Activated naive CD4-positive, alpha-beta T cell treated with anti-CD3 and anti-CD28 coated beads for 36 hours (primary cell): Measurements from ENCODE around the gene ZNF346. TPM values are rescaled to one million over a fixed set of nuclear protein-coding genes. Genes with fewer than 3 reads are reported as not detected.

ENCODE experiments used
- CTCF ChIA-PET: fragments of 350-600 bp; sonication (Branson Sonifier 250); formaldehyde crosslinking; loops from one replicate; lab custom pipeline; 2021; ENCODE audit warnings: antibody characterized with exemption; lab: Charles Lee
- DNase-seq: peaks from one replicate; pipeline ENCODE4 v3.0.0-alpha.2; 2020
- H3K27ac Mint-ChIP-seq: one replicate; pipeline ENCODE4 v1.8.0; 2021; ENCODE audit warnings: mild to moderate bottlenecking, mixed read lengths
- H3K27me3 Mint-ChIP-seq: one replicate; pipeline ENCODE4 v1.8.0; 2021; ENCODE audit warnings: low read depth, mixed read lengths
- H3K36me3 Mint-ChIP-seq: one replicate; pipeline ENCODE4 v1.8.0; 2021; ENCODE audit warnings: low read depth, mixed read lengths
- H3K4me1 Mint-ChIP-seq: one replicate; pipeline ENCODE4 v1.8.0; 2021; ENCODE audit warnings: low read depth, mixed read lengths
- H3K4me3 Mint-ChIP-seq: one replicate; pipeline ENCODE4 v1.8.0; 2021; ENCODE audit warnings: mild to moderate bottlenecking, moderate library complexity, mixed read lengths
- H3K9me3 Mint-ChIP-seq: one replicate; pipeline ENCODE4 v1.8.0; 2021; ENCODE audit warnings: mixed read lengths
- intact Hi-C: fragments of 100-400 bp; cut with micrococcal nuclease; formaldehyde crosslinking; loops from one replicate; pipeline ENCODE4 v1.15.1; 2023
- total RNA-seq, 2 experiments: library from RNA; stranded (reverse); gene quantifications; one replicate each; pipeline ENCODE4 v1.2.3, GENCODE V29; 2021

Gene ZNF346
- total RNA-seq, 2 experiments from 2014 or later, result 13.4 to 15.1 TPM

- DNase-seq, result no peak
- Mint-ChIP-seq H3K36me3 (peaks cover 1% of the 10 kb centered on the region), H3K9me3 (no peaks in the 10 kb centered on the region), H3K4me3 (no peak overlapping the region), H3K4me1 (no peaks in the 10 kb centered on the region), H3K27ac (no peak overlapping the region), H3K27me3 (no peaks in the 10 kb centered on the region)
- intact Hi-C loops, result no loop called here
- CTCF ChIA-PET, result interaction anchor here (0.6 to 1.6 kb wide), 2 partner anchors 8 to 24 kb away, joined by 4 to 6 read pairs; no protein-coding TSS in a partner anchor
Measured at GRCh38 chr5:177079606-177080005, 57.1 kb downstream of the ZNF346 start.

GRCh38 chr5:177080265-177080664 is 57.8 kb downstream of the ZNF346 start:
- H3K27me3 Mint-ChIP-seq, result no peaks in the 10 kb centered on the region
- CTCF ChIA-PET, result interaction anchor here (1.6 kb wide), 1 partner anchor 9 kb away, joined by 6 read pairs; no protein-coding TSS in a partner anchor
- H3K9me3 Mint-ChIP-seq, result no peaks in the 10 kb centered on the region
- intact Hi-C loops, result no loop called here
- no peak overlapping the region for H3K4me3 Mint-ChIP-seq
- H3K36me3 Mint-ChIP-seq, result peaks cover 1% of the 10 kb centered on the region
- H3K27ac Mint-ChIP-seq, result no peak overlapping the region
- H3K4me1 Mint-ChIP-seq, result no peaks in the 10 kb centered on the region
- no peak for DNase-seq

- H3K4me1 Mint-ChIP-seq, result peaks cover 4% of the 10 kb centered on the region
- no peak overlapping the region for H3K4me3 Mint-ChIP-seq
- H3K36me3 Mint-ChIP-seq, result no peaks in the 10 kb centered on the region
- H3K27ac Mint-ChIP-seq, result no peak overlapping the region
- H3K9me3 Mint-ChIP-seq, result no peaks in the 10 kb centered on the region
- intact Hi-C loops, result no loop called here
- H3K27me3 Mint-ChIP-seq, result no peaks in the 10 kb centered on the region
- DNase-seq, result no peak
- CTCF ChIA-PET, result interaction anchor here (2.7 kb wide), 1 partner anchor 10 kb away, joined by 9 read pairs; no protein-coding TSS in a partner anchor
Measured at GRCh38 chr5:177081859-177082258, 59.4 kb downstream of the ZNF346 start.

GRCh38 chr5:177083357-177083756 is 60.9 kb downstream of the ZNF346 start:
- Mint-ChIP-seq H3K27me3 (peaks cover 5% of the 10 kb centered on the region), H3K27ac (no peak overlapping the region), H3K9me3 (no peaks in the 10 kb centered on the region), H3K36me3 (no peaks in the 10 kb centered on the region), H3K4me3 (no peak overlapping the region), H3K4me1 (peaks cover 4% of the 10 kb centered on the region)
- DNase-seq, result no peak
- CTCF ChIA-PET, result interaction anchor here (1.7 to 2.7 kb wide), 2 partner anchors 11 to 423 kb away, joined by 4 to 9 read pairs; no protein-coding TSS in a partner anchor
- intact Hi-C loops, result no loop called here

GRCh38 chr5:177084175-177084574 is 61.7 kb downstream of the ZNF346 start:
- no peak for DNase-seq
- CTCF ChIA-PET, result interaction anchor here (0.5 to 2.7 kb wide), 3 partner anchors 12 to 424 kb away, joined by 3 to 9 read pairs (median 4); no protein-coding TSS in a partner anchor
- Mint-ChIP-seq H3K9me3 (no peaks in the 10 kb centered on the region), H3K27me3 (peaks cover 5% of the 10 kb centered on the region), H3K36me3 (no peaks in the 10 kb centered on the region), H3K4me3 (no peak overlapping the region), H3K27ac (no peak overlapping the region), H3K4me1 (peaks cover 4% of the 10 kb centered on the region)
- intact Hi-C loops, result no loop called here

- Mint-ChIP-seq H3K36me3 (no peaks in the 10 kb centered on the region), H3K9me3 (no peaks in the 10 kb centered on the region), H3K27ac (no peak overlapping the region), H3K4me1 (peaks cover 4% of the 10 kb centered on the region), H3K27me3 (peaks cover 5% of the 10 kb centered on the region), H3K4me3 (peak overlapping the region; percentile 62)
- intact Hi-C loops, result no loop called here
- no peak for DNase-seq
- CTCF ChIA-PET, result interaction anchor here (0.6 to 3.1 kb wide), 10 partner anchors 11 to 426 kb away, joined by 3 to 46 read pairs (median 4); no protein-coding TSS in a partner anchor
Measured at GRCh38 chr5:177085985-177086653, 63.6 kb downstream of the ZNF346 start.

- CTCF ChIA-PET, result interaction anchor here (1.0 to 3.1 kb wide), 8 partner anchors 11 to 426 kb away, joined by 3 to 46 read pairs (median 4); no protein-coding TSS in a partner anchor
- H3K9me3 Mint-ChIP-seq, result no peaks in the 10 kb centered on the region
- peak; percentile 63 for DNase-seq
- intact Hi-C loops, result no loop called here
- peak within 1 kb of the TSS; percentile 62 for H3K4me3 Mint-ChIP-seq
- peaks cover 4% of the 10 kb centered on the region for H3K4me1 Mint-ChIP-seq
- peaks cover 5% of the 10 kb centered on the region for H3K27me3 Mint-ChIP-seq
- H3K36me3 Mint-ChIP-seq, result no peaks in the 10 kb centered on the region
- H3K27ac Mint-ChIP-seq, result no peak within 1 kb of the TSS
Measured at GRCh38 chr5:177086654-177087397, 64.3 kb downstream of the ZNF346 start, which contains the start of gene FGFR4. TSS of gene FGFR4 (plus strand) at chr5:177086915. CDS start at chr5:177089603, 2,688 bp downstream.

GRCh38 chr5:177087398-177088005 is 65.0 kb downstream of the ZNF346 start:
- H3K36me3 Mint-ChIP-seq, result no peaks in the 10 kb centered on the region
- H3K27ac Mint-ChIP-seq, result no peak overlapping the region
- CTCF ChIA-PET, result interaction anchor here (1.0 to 3.1 kb wide), 5 partner anchors 10 to 427 kb away, joined by 4 to 46 read pairs (median 4); no protein-coding TSS in a partner anchor
- intact Hi-C loops, result no loop called here
- peaks cover 5% of the 10 kb centered on the region for H3K27me3 Mint-ChIP-seq
- no peak for DNase-seq
- H3K4me1 Mint-ChIP-seq, result peaks cover 4% of the 10 kb centered on the region
- peak overlapping the region; percentile 33 for H3K4me3 Mint-ChIP-seq
- H3K9me3 Mint-ChIP-seq, result no peaks in the 10 kb centered on the region

GRCh38 chr5:177089127-177089526 is 66.6 kb downstream of the ZNF346 start:
- peaks cover 5% of the 10 kb centered on the region for H3K27me3 Mint-ChIP-seq
- CTCF ChIA-PET, result no interaction called here
- no peak overlapping the region for H3K27ac Mint-ChIP-seq
- no peak overlapping the region for H3K4me3 Mint-ChIP-seq
- H3K9me3 Mint-ChIP-seq, result no peaks in the 10 kb centered on the region
- H3K36me3 Mint-ChIP-seq, result no peaks in the 10 kb centered on the region
- no peak for DNase-seq
- H3K4me1 Mint-ChIP-seq, result peaks cover 4% of the 10 kb centered on the region
- intact Hi-C loops, result no loop called here

GRCh38 chr5:177089825-177090641 is 67.5 kb downstream of the ZNF346 start:
- intact Hi-C loops, result no loop called here
- H3K36me3 Mint-ChIP-seq, result no peaks in the 10 kb centered on the region
- no peak for DNase-seq
- H3K27ac Mint-ChIP-seq, result no peak overlapping the region
- no peak overlapping the region for H3K4me3 Mint-ChIP-seq
- peaks cover 4% of the 10 kb centered on the region for H3K4me1 Mint-ChIP-seq
- H3K27me3 Mint-ChIP-seq, result peaks cover 5% of the 10 kb centered on the region
- CTCF ChIA-PET, result interaction anchor here (0.8 kb wide), 1 partner anchor 24 kb away, joined by 3 read pairs; no protein-coding TSS in a partner anchor
- H3K9me3 Mint-ChIP-seq, result no peaks in the 10 kb centered on the region

- Mint-ChIP-seq H3K4me1 (peaks cover 4% of the 10 kb centered on the region), H3K27ac (no peak overlapping the region), H3K9me3 (no peaks in the 10 kb centered on the region), H3K27me3 (peaks cover 5% of the 10 kb centered on the region), H3K36me3 (no peaks in the 10 kb centered on the region), H3K4me3 (no peak overlapping the region)
- intact Hi-C loops, result no loop called here
- DNase-seq, result no peak
- CTCF ChIA-PET, result interaction anchor here (0.8 kb wide), 1 partner anchor 23 kb away, joined by 3 read pairs; no protein-coding TSS in a partner anchor
Measured at GRCh38 chr5:177090813-177091212, 68.3 kb downstream of the ZNF346 start.
